Lower leg skin (tissue), 3 donors: ENCODE results near the gene LSM4.

ENCODE experiments used
- POLR2A ChIP-seq, 2 donors: fragments of 450-650 bp; IDR thresholded peaks; one replicate each; pipeline ENCODE4 v1.6.1; 2016 to 2017; ENCODE audit warnings: antibody characterized with exemption in 2 of 2, mild to moderate bottlenecking in 1 of 2, moderate library complexity in 1 of 2
- TF ChIP-seq, protein P1 (sequence below), 3 donors: fragments of 450-650 bp; IDR thresholded peaks; one replicate each; pipeline ENCODE4 v1.5.1; 2016; ENCODE audit warnings: antibody characterized with exemption in 3 of 3, mild to moderate bottlenecking in 3 of 3, moderate library complexity in 2 of 3

DNA sequence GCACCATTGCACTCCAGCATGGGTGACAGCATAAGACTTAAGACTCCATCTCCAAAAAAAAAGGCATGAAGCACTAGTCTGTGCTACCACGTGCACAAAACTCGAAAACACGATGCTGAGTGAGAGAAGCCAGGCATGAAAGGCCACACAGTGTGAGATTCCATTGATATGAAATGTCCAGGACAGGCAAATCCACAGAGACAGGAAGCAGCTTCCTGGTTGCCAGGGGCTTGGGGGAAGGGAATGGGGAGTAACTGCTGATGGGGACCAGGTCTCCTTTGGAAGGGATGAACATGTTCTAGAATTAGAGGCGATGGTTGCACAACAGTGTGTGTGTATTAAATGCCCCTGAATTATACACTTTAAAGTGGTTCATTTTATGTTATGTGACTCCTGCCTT is 25.6 kb downstream of the LSM4 start:
- TF ChIP-seq, protein P1, sequence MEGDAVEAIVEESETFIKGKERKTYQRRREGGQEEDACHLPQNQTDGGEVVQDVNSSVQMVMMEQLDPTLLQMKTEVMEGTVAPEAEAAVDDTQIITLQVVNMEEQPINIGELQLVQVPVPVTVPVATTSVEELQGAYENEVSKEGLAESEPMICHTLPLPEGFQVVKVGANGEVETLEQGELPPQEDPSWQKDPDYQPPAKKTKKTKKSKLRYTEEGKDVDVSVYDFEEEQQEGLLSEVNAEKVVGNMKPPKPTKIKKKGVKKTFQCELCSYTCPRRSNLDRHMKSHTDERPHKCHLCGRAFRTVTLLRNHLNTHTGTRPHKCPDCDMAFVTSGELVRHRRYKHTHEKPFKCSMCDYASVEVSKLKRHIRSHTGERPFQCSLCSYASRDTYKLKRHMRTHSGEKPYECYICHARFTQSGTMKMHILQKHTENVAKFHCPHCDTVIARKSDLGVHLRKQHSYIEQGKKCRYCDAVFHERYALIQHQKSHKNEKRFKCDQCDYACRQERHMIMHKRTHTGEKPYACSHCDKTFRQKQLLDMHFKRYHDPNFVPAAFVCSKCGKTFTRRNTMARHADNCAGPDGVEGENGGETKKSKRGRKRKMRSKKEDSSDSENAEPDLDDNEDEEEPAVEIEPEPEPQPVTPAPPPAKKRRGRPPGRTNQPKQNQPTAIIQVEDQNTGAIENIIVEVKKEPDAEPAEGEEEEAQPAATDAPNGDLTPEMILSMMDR (IDR thresholded peaks at IDR 0.05) = no peak
- TF ChIP-seq POLR2A (IDR thresholded peaks at IDR 0.05) = no peak
